HG02642 (cell line): ENCODE data around the gene PLCG2.
"Not testable (repeated sequence)": the region's sequence is repeated elsewhere in the genome, so short reads cannot be mapped to it uniquely, and the experiment has no call there.

Source experiments
- ATAC-seq: cut with Tn5 transposase; IDR thresholded peaks from one replicate; pipeline ENCODE4 v1.9.1; 2021; ENCODE audit warnings: mild to moderate bottlenecking; ENCODE audit not compliant: unreplicated experiment, poor library complexity

The PLCG2 gene

DNA sequence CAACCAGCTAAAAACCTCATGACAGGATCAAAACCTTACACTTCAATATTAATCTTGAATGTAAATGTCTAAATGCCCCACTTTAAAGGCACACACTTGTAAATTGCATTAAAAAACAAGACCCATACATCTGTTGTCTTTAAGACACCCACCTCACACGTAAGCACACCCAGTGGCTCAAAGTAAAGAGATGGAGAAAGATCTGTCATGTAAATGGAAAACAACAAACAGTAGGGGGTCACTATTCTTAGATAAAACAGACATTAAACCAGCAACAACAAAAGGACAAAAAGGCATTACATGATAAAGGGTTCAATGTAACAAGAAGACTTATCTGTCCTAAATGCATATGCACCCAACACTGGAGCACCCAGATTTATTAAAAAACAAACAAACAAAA lies 196.5 kb downstream of the PLCG2 start:
- no peak for ATAC-seq

- not testable (repeated sequence) for ATAC-seq
These were observed 198.3 kb downstream of the PLCG2 start for GRCh38 chr16:81977335-81977942.

GRCh38 chr16:81987121-81987520 lies 208.0 kb downstream of the PLCG2 start:
- ATAC-seq = no peak

DNA sequence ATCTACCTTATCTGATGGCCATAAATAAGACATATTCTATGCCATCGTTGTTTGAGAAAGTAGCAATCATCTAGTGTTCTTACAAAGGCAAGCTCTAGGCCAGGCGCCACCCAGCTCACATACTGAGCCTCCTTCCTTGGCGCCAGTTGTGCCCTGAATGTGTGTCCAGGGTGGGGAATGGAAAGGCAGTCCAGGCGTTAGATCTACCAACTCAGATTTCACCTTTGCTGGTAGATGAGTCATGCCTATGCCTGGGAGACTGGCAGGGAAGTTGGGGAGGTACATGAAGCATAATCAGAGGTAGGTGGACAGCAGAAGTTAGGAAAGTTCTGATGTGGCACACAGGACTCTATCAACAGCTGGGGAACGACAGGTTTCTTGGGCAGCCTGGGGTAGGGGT lies 208.6 kb downstream of the PLCG2 start:
- no peak for ATAC-seq

- ATAC-seq = no peak
These were observed 213.8 kb downstream of the PLCG2 start for GRCh38 chr16:81992859-81993258.

DNA sequence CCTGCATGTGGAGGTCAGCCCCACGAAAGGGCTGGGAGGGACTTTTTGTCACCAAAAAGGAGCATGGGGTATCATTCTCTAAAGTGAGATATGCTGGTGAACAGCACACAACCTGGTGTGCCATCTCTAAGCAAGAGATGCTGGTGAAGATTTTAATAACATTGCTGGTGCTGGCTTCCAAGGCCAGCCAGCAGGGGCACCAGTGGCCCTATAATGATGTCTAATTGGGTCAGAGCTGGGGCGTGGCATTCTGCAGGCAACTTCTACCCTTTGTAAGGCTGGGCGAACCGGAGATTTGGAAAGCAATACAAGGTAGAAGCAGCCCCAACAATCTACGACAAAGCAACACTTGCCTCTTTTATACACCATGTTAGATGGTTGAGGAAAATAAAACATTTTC lies 215.4 kb downstream of the PLCG2 start:
- ATAC-seq = no peak

DNA sequence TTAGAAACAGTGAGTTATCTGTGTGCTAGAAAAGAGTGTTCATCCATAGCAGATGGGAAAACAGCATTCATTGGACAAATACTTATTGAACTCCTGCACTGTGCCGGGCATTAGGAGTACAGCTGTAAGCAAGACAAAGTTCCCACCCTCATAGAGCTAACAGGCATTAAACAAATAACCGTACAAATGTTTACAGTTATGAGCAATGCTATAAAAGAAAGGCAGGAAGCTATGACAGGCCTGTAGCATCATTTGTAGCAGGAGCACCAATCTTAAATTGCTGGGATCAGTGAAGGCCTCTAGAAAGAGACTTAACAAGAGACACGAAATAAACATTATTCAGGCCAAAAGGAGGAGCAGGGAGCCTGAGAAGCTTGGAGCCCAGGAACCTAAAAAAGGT lies 216.6 kb downstream of the PLCG2 start:
- no peak for ATAC-seq

DNA sequence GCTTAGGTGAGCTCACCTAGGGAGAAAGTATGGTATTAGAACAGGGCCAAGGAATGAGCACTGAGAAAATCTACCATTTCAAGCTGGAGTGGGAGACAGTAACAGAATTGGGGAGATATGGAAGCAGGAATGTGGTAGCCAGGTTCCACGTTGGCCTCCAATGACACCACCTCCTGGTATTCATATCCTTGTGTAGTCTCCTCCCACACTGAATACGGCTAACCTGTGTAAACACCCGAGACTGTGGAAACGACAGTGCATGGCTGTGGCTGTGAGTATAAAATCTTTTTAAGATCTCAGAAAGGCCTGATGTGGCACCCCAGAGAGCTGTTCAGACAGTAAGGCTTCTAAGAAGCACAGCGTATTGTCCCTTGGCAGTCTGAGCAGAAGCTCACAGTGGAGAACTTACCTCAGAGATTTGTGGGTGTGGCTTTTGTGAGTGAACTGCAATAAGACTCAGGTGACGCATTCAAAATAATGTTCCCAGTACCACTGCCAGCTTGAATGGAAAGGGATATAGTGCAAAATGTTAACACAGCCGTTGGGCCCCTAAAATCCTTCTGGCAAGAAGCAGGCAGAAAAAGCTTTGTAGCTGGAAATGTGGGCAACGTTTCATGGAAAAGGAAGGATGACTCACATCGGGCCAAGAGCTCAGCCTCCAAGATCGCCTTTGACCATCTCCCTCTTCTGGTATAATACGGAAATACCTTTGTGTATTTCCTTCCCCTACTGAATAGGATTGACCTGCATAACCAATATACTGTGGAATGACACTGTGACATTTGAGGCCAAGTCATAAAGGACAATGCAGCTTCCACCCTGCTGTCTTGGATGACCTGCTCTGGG lies 217.8 kb downstream of the PLCG2 start:
- no peak for ATAC-seq

DNA sequence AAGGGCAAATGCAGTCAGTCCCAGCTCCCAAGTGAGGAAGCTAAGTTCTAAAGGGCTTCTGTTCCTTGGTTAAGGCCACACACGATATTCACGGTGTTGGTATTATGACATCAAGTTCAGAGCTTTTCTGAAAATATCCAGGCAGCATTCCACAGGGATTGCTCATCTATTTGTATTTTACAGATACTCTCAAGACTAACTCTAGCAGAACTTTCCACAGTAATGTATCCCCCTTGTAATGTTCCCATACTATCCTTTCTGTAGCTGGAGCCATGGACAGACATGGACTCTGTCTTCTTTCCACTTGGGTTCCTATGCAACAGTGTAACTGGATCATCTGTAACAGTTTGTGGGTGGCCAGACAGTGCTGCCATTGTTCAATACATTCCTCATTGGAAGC lies 218.6 kb downstream of the PLCG2 start:
- no peak for ATAC-seq

- ATAC-seq = no peak
These were observed 223.7 kb downstream of the PLCG2 start for GRCh38 chr16:82002831-82003230.

- ATAC-seq = no peak
These were observed 225.5 kb downstream of the PLCG2 start for GRCh38 chr16:82004601-82005000.

GRCh38 chr16:82005027-82005830 lies 226.1 kb downstream of the PLCG2 start:
- ATAC-seq = no peak

- no peak for ATAC-seq
These were observed 226.9 kb downstream of the PLCG2 start for GRCh38 chr16:82006036-82006435.

DNA sequence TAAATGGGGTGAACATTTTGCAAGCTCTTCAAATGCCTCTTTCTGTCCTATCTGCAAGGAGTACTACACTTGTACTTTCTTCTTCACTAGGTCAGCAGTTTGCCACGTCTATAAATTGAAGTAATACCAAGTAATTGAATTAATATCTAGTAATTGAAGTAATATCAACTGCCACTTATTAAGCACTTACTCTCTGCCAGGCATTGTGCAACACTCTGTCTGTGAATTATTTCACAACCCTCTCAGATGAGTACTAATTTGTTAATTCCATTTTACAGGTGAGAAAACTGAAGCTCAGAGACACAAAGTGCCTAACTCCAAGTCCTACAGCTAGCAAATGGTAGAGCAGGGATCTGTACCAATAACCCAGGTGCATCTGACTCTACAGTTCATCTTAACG lies 228.1 kb downstream of the PLCG2 start:
- ATAC-seq = no peak

- no peak for ATAC-seq
These were observed 230.0 kb downstream of the PLCG2 start for GRCh38 chr16:82008957-82009592.

DNA sequence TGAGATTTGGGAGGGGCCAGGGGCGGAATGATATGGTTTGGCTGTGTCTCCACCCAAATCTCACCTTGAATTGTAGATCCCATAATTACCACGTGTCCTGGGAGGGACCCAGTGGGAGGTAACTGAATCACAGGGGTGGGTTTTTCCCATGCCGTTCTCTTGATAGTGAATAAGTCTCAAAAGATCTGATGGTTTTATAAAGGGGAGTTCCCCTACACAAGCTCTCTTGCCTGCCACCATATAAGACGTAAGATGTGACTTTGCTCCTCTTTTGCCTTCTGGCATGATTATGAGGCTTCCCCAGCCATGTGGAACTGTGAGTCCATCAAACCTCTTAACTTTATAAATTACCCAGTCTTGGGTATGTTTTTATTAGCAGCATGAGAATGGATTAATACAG lies 230.7 kb downstream of the PLCG2 start:
- not testable (repeated sequence) for ATAC-seq

- ATAC-seq = no peak
These were observed 231.6 kb downstream of the PLCG2 start for GRCh38 chr16:82010649-82011048.

DNA sequence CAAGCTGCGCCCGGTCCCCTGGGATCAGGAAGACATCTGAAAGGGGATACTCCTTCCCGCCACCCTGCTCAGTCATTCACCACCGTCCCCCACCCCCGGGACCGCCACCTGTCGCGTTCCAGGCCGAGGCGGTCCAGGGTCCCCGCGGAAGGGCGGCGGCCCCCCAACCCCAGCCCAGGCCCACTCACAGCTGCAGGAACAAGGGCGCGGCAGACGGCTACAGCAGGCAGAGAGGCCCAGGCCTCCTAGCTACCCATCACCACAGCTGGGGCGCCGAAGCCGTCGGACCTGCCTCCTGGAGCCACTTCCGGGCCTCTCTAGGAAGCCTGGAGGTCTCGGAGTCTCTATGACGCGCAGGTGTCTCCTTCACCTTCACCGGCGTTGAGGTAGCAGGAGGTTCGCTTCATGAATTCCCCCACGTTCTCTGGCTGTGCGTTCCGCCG lies 232.1 kb downstream of the PLCG2 start, which contains the start of gene SDR42E1:
Gene SDR42E1 (minus strand): TSS at position 272 of the 443 bp plus-strand sequence. CDS start 10,612 bp downstream, outside the sequence.
- peak; percentile 97 for ATAC-seq
